Glomerular visceral epithelial cell (primary cell): ENCODE measurements around the gene MAP3K5.
A peak's percentile ranks its signal among the peaks of the same experiment; 100 is the strongest.

Experiments used
- DNase-seq: peaks from one replicate; pipeline ENCODE4 v3.0.0-alpha.2; 2016; ENCODE audit errors: extremely low spot score

MAP3K5 gene

GRCh38 chr6:136644597-136644952 is 147.7 kb downstream of the MAP3K5 start:
- DNase-seq = no peak

- peak; percentile 89 for DNase-seq
Measured at GRCh38 chr6:136643850-136644596, 148.3 kb downstream of the MAP3K5 start.

- DNase-seq = no peak
Measured at GRCh38 chr6:136641873-136642465, 150.3 kb downstream of the MAP3K5 start.

- no peak for DNase-seq
Measured at GRCh38 chr6:136641166-136641565, 151.1 kb downstream of the MAP3K5 start.

GRCh38 chr6:136640132-136640915 is 152.0 kb downstream of the MAP3K5 start:
- DNase-seq = no peak

GRCh38 chr6:136639702-136640101 is 152.6 kb downstream of the MAP3K5 start:
- DNase-seq = no peak

- DNase-seq = no peak
Measured at GRCh38 chr6:136635615-136636014, 156.7 kb downstream of the MAP3K5 start.

- no peak for DNase-seq
Measured at GRCh38 chr6:136633355-136633754, 158.9 kb downstream of the MAP3K5 start.

GRCh38 chr6:136628996-136629395 is 163.3 kb downstream of the MAP3K5 start:
- peak; percentile 56 for DNase-seq

- no peak for DNase-seq
Measured at GRCh38 chr6:136627191-136627590, 165.1 kb downstream of the MAP3K5 start.

GRCh38 chr6:136625293-136625692 is 167.0 kb downstream of the MAP3K5 start:
- DNase-seq = no peak

- no peak for DNase-seq
Measured at GRCh38 chr6:136624347-136624746, 167.9 kb downstream of the MAP3K5 start.

- no peak for DNase-seq
Measured at GRCh38 chr6:136618086-136618485, 174.2 kb downstream of the MAP3K5 start.

GRCh38 chr6:136616527-136616926 is 175.8 kb downstream of the MAP3K5 start:
- DNase-seq = no peak

- DNase-seq = no peak
Measured at GRCh38 chr6:136614994-136615393, 177.3 kb downstream of the MAP3K5 start.

GRCh38 chr6:136614350-136614749 is 177.9 kb downstream of the MAP3K5 start:
- DNase-seq = no peak

- peak; percentile 84 for DNase-seq
Measured at GRCh38 chr6:136613477-136613876, 178.8 kb downstream of the MAP3K5 start.

GRCh38 chr6:136612666-136613389 is 179.4 kb downstream of the MAP3K5 start:
- DNase-seq = no peak

GRCh38 chr6:136611746-136612145 is 180.5 kb downstream of the MAP3K5 start:
- DNase-seq = no peak

GRCh38 chr6:136611133-136611532 is 181.1 kb downstream of the MAP3K5 start:
- no peak for DNase-seq

GRCh38 chr6:136609873-136610706 is 182.2 kb downstream of the MAP3K5 start:
- DNase-seq = peak; percentile 97
